Osteocyte (in vitro differentiated cells): Measurements from ENCODE around the gene SMPD3. TPM values are rescaled to one million over a fixed set of nuclear protein-coding genes. Genes with fewer than 3 reads are reported as not detected.
A peak's percentile ranks its signal among the peaks of the same experiment; 100 is the strongest.

Source experiments
- DNase-seq: peaks from one replicate; pipeline ENCODE4 v3.0.0; 2021; ENCODE audit warnings: mixed read lengths; ENCODE audit not compliant: unreplicated experiment; ENCODE audit errors: extremely low spot score
- H3K27ac Mint-ChIP-seq: one replicate; pipeline ENCODE4 v1.8.0; 2021; ENCODE audit warnings: mild to moderate bottlenecking, mixed read lengths; ENCODE audit not compliant: unreplicated experiment
- H3K27me3 Mint-ChIP-seq: one replicate; pipeline ENCODE4 v1.8.0; 2021; ENCODE audit warnings: mixed read lengths; ENCODE audit not compliant: unreplicated experiment
- H3K36me3 Mint-ChIP-seq: one replicate; pipeline ENCODE4 v1.8.0; 2021; ENCODE audit warnings: mixed read lengths; ENCODE audit not compliant: unreplicated experiment
- H3K4me1 Mint-ChIP-seq: one replicate; pipeline ENCODE4 v1.8.0; 2021; ENCODE audit warnings: mixed read lengths; ENCODE audit not compliant: unreplicated experiment
- H3K4me3 Mint-ChIP-seq: one replicate; pipeline ENCODE4 v1.8.0; 2021; ENCODE audit warnings: mild to moderate bottlenecking, moderate library complexity, mixed read lengths; ENCODE audit not compliant: unreplicated experiment
- H3K9me3 Mint-ChIP-seq: one replicate; pipeline ENCODE4 v1.8.0; 2021; ENCODE audit warnings: mixed read lengths; ENCODE audit not compliant: unreplicated experiment
- total RNA-seq: library from RNA; stranded (reverse); gene quantifications from 2 replicates; pipeline ENCODE4 v1.2.1, GENCODE V29; 2021
- TF ChIP-seq, protein P1 (sequence below): fragments of 200-600 bp; sonication (generic); IDR thresholded peaks from 2 replicates; pipeline ENCODE4 v1.5.0; 2021; ENCODE audit warnings: antibody characterized with exemption, mild to moderate bottlenecking, moderate library complexity

Gene SMPD3
- total RNA-seq, 1 donor from 2014 or later, result not detected

DNA sequence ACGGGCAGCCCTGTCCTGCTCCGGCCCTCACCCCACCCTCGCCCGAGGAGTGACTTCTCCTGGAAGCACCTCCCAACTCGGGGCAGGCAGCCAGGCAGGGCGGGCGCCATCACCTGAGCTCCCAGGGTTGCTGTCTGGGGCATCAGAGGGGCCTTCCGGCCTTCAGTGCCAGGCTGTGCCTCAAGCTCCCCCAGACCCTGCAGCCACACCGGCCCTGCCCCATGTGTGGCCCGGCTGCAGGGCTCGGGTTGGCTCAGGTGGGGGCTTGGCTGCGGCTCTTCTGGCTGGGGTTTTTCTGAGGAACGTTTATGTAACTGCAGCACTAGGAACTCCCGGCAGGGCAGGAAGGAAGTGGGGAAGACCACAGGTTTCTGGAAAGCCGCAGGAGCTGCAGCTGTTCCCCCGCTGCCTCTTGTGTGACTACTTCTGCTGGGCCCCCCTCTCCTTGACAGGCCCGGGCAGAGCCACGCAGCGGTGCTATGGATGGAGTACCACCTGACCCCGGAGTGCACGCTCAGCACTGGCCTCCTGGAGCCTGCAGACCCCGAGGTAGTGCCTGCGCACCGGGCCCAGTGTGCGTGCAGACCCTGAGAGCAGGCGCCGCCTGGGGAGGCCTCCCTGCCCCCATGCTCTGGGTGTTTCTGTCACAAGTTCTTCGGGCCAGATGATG lies 91.9 kb downstream of the SMPD3 start:
- H3K4me3 Mint-ChIP-seq, result no peak overlapping the region

DNA sequence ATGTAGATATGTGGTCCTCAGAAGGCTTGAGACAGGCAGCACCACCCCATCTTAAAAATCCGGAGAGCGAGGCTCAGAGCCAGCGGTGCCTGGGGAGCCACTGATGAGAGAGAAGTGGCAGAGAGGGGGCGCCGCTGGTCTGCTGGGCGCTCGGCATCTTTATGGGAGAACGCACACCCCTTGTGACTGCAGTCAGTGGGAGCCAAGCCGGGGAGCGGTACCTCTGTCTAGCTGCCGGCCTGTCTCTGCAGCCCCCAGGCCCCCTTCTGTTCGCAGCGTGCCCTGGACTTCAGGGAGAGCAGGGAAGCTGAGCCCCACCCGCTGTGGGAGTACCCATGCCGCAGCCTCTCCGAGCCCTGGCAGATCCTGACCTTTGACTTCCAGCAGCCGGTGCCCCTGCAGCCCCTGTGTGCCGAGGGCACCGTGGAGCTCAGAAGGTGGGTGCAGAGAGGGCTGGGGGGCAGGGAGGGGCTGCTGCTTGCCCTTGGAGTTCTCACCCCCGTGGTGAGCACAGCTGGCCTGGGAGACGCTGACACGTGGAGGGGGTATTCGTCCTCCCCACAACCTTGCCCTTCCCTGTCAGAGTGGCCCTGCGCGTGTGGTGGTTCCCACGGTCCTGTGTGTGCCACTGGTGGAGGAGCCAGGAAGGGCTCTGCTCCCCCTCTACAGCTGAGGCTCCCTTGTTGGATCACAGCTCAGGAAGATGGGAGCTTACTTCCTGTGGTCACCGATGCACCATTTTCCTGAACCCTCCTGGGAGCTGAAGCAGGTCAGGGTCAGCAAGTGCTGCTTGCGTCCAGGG lies 92.7 kb downstream of the SMPD3 start:
- Mint-ChIP-seq H3K36me3 (peaks cover 23% of the 10 kb centered on the region), H3K4me3 (no peak overlapping the region), H3K9me3 (no peaks in the 10 kb centered on the region), H3K27ac (no peak overlapping the region), H3K27me3 (no peaks in the 10 kb centered on the region), H3K4me1 (no peaks in the 10 kb centered on the region)
- DNase-seq, result no peak
- TF ChIP-seq, protein P1, sequence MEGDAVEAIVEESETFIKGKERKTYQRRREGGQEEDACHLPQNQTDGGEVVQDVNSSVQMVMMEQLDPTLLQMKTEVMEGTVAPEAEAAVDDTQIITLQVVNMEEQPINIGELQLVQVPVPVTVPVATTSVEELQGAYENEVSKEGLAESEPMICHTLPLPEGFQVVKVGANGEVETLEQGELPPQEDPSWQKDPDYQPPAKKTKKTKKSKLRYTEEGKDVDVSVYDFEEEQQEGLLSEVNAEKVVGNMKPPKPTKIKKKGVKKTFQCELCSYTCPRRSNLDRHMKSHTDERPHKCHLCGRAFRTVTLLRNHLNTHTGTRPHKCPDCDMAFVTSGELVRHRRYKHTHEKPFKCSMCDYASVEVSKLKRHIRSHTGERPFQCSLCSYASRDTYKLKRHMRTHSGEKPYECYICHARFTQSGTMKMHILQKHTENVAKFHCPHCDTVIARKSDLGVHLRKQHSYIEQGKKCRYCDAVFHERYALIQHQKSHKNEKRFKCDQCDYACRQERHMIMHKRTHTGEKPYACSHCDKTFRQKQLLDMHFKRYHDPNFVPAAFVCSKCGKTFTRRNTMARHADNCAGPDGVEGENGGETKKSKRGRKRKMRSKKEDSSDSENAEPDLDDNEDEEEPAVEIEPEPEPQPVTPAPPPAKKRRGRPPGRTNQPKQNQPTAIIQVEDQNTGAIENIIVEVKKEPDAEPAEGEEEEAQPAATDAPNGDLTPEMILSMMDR, result peak; percentile 17

More for the DNA sequence above, 91.9 kb downstream of the SMPD3 start:
- peaks cover 21% of the 10 kb centered on the region for H3K36me3 Mint-ChIP-seq
- no peak overlapping the region for H3K27ac Mint-ChIP-seq
- DNase-seq, result no peak
- TF ChIP-seq, protein P1, result no peak
- no peaks in the 10 kb centered on the region for H3K9me3 Mint-ChIP-seq
- H3K4me1 Mint-ChIP-seq, result no peaks in the 10 kb centered on the region
- no peaks in the 10 kb centered on the region for H3K27me3 Mint-ChIP-seq

DNA sequence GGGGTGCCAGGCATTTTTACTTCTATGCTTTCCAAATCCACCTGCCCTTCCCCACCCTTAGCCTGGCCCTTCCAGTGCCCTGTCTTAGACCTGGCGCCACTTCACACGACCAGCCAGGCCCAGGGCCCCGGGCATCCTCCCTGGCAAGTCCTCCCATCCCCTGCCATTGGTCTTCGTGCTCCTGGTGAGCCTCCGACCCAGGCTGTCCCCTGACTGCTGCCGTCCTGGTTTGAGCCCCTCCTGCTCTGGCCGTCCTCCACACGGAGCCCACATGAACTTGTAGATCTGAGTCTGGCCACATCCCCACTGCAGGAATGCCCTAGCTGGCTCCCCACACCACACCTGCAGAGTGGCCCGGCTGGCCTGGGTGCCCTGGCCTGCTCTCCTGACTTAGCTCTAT lies 93.5 kb downstream of the SMPD3 start:
- H3K9me3 Mint-ChIP-seq, result no peaks in the 10 kb centered on the region

DNA sequence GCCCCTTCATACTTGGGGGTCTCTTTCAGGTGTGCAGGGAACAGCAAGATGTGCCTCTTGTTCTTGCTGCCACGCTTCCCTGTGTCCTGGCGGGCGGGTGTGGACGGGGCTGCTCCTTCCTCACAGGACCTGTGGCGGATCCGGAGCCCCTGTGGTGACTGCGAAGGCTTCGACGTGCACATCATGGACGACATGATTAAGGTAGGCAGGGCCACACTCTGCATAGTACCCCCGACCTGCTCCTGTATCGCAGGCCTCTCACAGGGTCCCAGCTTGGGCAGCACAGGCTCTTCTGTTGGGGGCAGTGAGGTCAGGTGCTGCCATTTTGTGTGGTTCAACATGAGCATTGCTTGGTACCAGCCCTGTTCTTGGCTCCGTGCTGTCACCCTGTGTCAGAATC lies 94.9 kb downstream of the SMPD3 start:
- H3K4me1 Mint-ChIP-seq, result no peaks in the 10 kb centered on the region
- peaks cover 29% of the 10 kb centered on the region for H3K36me3 Mint-ChIP-seq
- no peak for DNase-seq
- no peaks in the 10 kb centered on the region for H3K27me3 Mint-ChIP-seq
- no peak overlapping the region for H3K27ac Mint-ChIP-seq
- H3K9me3 Mint-ChIP-seq, result no peaks in the 10 kb centered on the region
- H3K4me3 Mint-ChIP-seq, result no peak overlapping the region
- TF ChIP-seq, protein P1, result no peak

More for the DNA sequence above, 93.5 kb downstream of the SMPD3 start:
- H3K4me1 Mint-ChIP-seq, result no peaks in the 10 kb centered on the region
- no peak overlapping the region for H3K4me3 Mint-ChIP-seq
- TF ChIP-seq, protein P1, result no peak
- no peaks in the 10 kb centered on the region for H3K27me3 Mint-ChIP-seq
- no peak overlapping the region for H3K27ac Mint-ChIP-seq
- peaks cover 19% of the 10 kb centered on the region for H3K36me3 Mint-ChIP-seq
- DNase-seq, result no peak

DNA sequence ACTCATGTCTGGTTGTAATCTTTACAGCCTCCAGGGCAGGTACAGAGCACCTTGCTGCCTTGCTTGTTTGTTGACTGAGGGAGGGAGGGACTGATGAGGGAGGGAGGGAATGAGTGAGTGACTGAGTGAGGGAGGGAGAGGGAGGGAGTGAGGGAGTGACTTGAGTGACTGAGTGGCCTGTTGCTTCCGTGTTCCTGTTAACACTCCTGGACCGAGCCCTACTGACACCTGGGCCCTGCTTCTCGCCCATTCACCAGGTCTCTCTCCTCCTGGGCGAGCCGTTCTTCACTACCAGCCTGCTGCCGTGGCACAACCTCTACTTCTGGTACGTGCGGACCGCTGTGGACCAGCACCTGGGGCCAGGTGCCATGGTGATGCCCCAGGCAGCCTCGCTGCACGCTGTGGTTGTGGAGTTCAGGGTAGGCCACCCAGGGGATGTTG lies 96.3 kb downstream of the SMPD3 start:
- peaks cover 25% of the 10 kb centered on the region for H3K36me3 Mint-ChIP-seq
- TF ChIP-seq, protein P1, result no peak
- no peaks in the 10 kb centered on the region for H3K9me3 Mint-ChIP-seq
- DNase-seq, result no peak
- H3K27me3 Mint-ChIP-seq, result no peaks in the 10 kb centered on the region
- H3K27ac Mint-ChIP-seq, result no peak overlapping the region
- H3K4me3 Mint-ChIP-seq, result no peak overlapping the region
- H3K4me1 Mint-ChIP-seq, result no peaks in the 10 kb centered on the region
